Activated T-cell treated with anti-CD3 and anti-CD28 coated beads, Interleukin-2, amount 50 U/mL, for 24 hours (primary cell): ENCODE measurements around the gene AGAP3.

Experiments
- DNase-seq: peaks from one replicate; pipeline ENCODE4 v3.0.0-alpha.2; 2020
- H3K27ac Mint-ChIP-seq: 2 replicates; pipeline ENCODE4 v1.8.0; 2020; ENCODE audit warnings: mild to moderate bottlenecking, mixed read lengths
- H3K27me3 Mint-ChIP-seq: 2 replicates; pipeline ENCODE4 v1.8.0; 2020; ENCODE audit warnings: mixed read lengths
- H3K36me3 Mint-ChIP-seq: 2 replicates; pipeline ENCODE4 v1.8.0; 2020; ENCODE audit warnings: low read depth, mixed read lengths
- H3K4me1 Mint-ChIP-seq: 2 replicates; pipeline ENCODE4 v1.8.0; 2020; ENCODE audit warnings: low read depth, mixed read lengths
- H3K4me3 Mint-ChIP-seq: 2 replicates; pipeline ENCODE4 v1.8.0; 2020; ENCODE audit warnings: mild to moderate bottlenecking, moderate library complexity, mixed read lengths
- H3K9me3 Mint-ChIP-seq: 2 replicates; pipeline ENCODE4 v1.8.0; 2020; ENCODE audit warnings: mixed read lengths

AGAP3 gene

GRCh38 chr7:151099486-151100211, 13.4 kb downstream of the AGAP3 start:
- Mint-ChIP-seq H3K4me3 (no peak overlapping the region), H3K27me3 (no peaks in the 10 kb centered on the region), H3K36me3 (peaks cover 9% of the 10 kb centered on the region), H3K4me1 (peaks cover 5% of the 10 kb centered on the region), H3K27ac (no peak overlapping the region), H3K9me3 (no peaks in the 10 kb centered on the region)
- DNase-seq: no peak

DNA sequence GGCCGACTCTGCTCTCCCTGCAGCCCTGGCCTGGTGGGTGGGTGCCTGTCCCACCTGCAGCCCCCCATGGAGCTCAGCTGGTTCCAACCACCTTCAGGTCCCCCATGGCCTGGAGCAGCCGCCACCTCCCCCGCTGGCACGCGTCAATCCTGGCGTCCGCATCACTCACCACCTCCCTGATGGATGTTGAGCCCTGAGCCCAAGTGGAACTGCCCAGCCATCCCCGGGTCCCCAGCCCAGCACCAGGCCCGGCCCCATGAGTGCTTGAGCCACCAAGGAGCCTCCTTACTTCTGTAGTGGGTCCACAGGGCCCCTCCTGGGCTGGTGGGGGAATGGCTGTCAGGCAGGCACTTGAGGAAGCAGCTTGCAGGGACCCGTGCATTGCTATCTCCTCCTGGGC, 14.6 kb downstream of the AGAP3 start:
- DNase-seq: no peak
- Mint-ChIP-seq H3K4me1 (peaks cover 3% of the 10 kb centered on the region), H3K9me3 (no peaks in the 10 kb centered on the region), H3K27ac (no peak overlapping the region), H3K36me3 (peaks cover 7% of the 10 kb centered on the region), H3K4me3 (no peak overlapping the region), H3K27me3 (no peaks in the 10 kb centered on the region)

DNA sequence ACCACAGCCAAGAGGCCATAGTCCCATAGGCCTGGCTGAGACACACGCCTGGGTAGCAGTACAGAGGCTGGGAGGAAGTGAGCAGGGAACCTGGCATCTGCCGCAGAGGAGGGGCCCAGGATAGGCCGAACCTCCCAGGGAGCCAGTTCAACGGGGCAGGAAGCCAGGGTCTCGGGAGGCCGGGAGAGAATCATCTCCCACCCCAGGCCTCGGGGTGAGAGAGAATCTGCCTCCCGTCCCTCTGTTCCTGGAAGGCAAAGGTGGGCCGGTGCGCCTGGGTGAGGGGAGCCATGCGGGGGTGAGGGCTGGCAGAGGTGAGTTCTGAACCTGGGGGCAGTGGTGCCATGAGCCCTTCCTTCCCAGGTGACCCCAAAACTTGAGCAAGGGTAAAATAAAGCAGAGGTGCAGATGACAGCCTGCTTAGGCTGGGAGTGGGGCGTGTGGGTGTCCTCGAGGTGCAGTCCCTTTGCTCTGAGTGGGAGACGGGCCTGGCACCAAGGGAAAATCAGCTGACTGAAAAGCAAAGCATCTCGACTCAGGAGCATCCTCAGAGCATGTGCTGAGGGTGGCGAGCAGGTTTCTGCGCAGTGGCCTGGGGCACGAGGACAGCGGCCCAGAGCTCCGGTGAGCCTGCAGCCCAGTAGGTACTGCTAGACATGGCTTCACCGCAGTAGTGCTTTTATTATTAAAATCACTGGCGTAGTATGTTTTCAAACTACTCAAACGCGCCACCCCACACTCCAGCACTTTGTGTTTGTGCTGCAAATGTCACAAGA, 15.5 kb downstream of the AGAP3 start:
- Mint-ChIP-seq H3K4me1 (no peaks in the 10 kb centered on the region), H3K27me3 (no peaks in the 10 kb centered on the region), H3K9me3 (no peaks in the 10 kb centered on the region), H3K4me3 (no peak overlapping the region), H3K27ac (no peak overlapping the region), H3K36me3 (peaks cover 4% of the 10 kb centered on the region)
- DNase-seq: no peak

GRCh38 chr7:151102991-151103390, 16.7 kb downstream of the AGAP3 start:
- H3K4me1 Mint-ChIP-seq: no peaks in the 10 kb centered on the region
- H3K27me3 Mint-ChIP-seq: no peaks in the 10 kb centered on the region
- H3K36me3 Mint-ChIP-seq: no peaks in the 10 kb centered on the region
- no peak overlapping the region for H3K27ac Mint-ChIP-seq
- H3K4me3 Mint-ChIP-seq: no peak overlapping the region
- no peaks in the 10 kb centered on the region for H3K9me3 Mint-ChIP-seq
- no peak for DNase-seq

- H3K4me3 Mint-ChIP-seq: no peak overlapping the region
- no peak overlapping the region for H3K27ac Mint-ChIP-seq
- no peaks in the 10 kb centered on the region for H3K27me3 Mint-ChIP-seq
- H3K4me1 Mint-ChIP-seq: no peaks in the 10 kb centered on the region
- no peaks in the 10 kb centered on the region for H3K36me3 Mint-ChIP-seq
- H3K9me3 Mint-ChIP-seq: no peaks in the 10 kb centered on the region
- DNase-seq: no peak
Observed at GRCh38 chr7:151103973-151104372, 17.7 kb downstream of the AGAP3 start.

DNA sequence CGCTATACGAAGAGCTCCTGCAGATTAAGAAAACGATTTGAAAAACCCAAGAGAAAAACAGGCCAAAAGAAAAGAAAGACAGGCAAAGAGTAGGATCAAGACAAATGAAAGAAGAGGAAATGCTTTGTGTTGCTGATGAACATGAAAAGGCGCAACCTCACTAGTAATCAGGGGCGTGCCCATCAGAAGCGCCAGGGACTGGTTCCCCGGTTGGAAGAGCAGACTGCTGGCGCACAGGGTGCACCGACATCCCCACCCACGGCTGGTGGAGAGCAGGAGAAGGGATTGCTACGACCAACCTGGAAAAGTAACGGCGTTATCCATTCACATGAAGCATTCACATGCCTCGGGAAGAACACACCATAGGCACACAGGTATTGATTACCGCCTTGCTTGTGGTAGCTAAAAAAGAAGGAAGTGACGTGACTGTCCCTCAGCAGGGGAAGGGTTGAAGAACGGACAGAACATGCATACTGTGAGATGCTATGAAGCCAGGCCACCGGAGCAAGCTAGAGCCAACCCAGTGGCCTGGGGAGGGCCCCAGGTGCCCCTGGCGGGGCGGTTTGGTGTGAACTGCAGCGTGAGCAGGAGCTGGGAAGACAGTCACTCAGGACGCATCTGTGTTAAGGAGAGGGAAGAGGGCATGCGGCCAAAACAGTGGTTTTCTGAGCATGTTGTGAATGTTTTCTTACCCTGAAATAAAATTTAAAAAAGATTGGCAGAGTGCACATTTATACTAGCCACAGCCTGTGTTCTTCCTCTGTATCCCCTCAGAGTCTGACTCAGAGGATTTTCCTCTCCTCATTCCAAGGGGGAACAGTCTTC, 18.3 kb downstream of the AGAP3 start:
- Mint-ChIP-seq H3K36me3 (no peaks in the 10 kb centered on the region), H3K9me3 (no peaks in the 10 kb centered on the region), H3K27me3 (no peaks in the 10 kb centered on the region), H3K4me1 (no peaks in the 10 kb centered on the region), H3K4me3 (no peak overlapping the region), H3K27ac (no peak overlapping the region)
- DNase-seq: no peak

DNA sequence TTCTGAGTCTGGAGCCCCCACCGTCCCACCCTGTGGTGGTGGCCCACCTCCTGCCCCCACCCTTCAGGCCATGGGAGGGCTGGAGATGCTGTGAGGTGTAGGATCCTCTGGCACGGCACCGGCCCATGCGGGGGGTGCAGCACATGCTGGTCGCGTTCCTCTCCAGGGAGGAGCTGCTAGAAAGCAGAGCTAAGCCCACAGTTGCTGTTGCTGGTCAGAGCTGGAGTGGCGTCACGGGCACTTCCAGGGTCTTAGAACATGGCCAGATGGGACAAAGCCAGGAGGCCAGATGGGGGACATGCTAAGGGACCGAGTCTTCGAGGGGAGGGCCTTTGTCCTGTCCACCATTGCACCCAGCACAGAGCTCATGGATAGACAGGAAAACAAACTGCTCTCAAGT, 21.6 kb downstream of the AGAP3 start:
- Mint-ChIP-seq H3K4me1 (no peaks in the 10 kb centered on the region), H3K27me3 (peaks cover 8% of the 10 kb centered on the region), H3K9me3 (no peaks in the 10 kb centered on the region), H3K36me3 (no peaks in the 10 kb centered on the region), H3K27ac (no peak overlapping the region), H3K4me3 (no peak overlapping the region)
- no peak for DNase-seq

DNA sequence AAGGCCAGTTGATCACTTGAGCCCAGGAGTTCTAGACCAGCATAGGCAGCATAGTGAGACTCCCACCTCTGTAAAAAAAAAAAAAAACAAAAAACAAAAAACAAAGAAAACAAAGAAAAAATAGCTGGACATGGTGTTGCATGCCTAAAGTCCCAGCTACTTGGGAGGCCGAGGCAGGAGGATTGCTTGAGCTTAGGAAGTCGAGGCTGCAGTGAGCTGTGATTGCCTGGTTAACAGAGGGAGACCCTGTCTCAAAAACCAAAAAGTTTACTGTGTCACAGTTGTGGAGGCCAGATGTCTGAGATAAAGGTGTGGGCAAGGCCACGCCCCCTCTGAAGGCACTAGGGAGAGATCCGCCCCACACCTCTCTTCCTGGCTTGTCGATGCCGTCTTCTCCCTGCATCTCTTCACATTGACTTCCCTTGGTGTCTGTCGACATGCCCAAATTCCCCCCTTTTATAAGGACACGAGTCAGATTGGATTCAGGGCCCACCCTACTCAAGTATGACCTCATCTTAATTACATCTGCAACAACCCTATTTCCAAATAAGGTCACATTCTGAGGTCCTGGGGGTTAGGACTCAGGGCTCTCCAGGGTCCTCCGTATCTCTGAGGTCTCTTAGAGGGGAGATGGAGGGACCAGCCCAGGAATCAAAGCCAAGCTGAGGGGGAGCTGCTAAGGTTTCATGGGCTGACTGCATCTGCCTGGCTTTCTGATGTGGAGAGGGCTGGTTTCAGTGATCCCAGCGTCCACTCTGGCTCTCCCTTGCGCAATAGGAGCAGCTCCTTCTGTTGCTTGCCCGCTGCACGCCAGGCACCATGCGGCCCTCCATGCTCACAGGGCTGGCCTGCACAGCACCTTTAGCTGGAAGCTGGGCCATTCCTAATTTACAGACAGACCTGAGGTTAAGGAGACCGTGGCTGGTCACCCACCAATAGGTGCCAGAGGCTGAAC, 23.1 kb downstream of the AGAP3 start:
- H3K4me1 Mint-ChIP-seq: peaks cover 5% of the 10 kb centered on the region
- H3K27me3 Mint-ChIP-seq: peaks cover 21% of the 10 kb centered on the region
- H3K36me3 Mint-ChIP-seq: peaks cover 2% of the 10 kb centered on the region
- H3K27ac Mint-ChIP-seq: no peak overlapping the region
- H3K4me3 Mint-ChIP-seq: no peak overlapping the region
- no peak for DNase-seq
- H3K9me3 Mint-ChIP-seq: no peaks in the 10 kb centered on the region

- DNase-seq: no peak
- Mint-ChIP-seq H3K27ac (no peak overlapping the region), H3K27me3 (peaks cover 21% of the 10 kb centered on the region), H3K4me1 (peaks cover 5% of the 10 kb centered on the region), H3K9me3 (no peaks in the 10 kb centered on the region), H3K4me3 (no peak overlapping the region), H3K36me3 (peaks cover 2% of the 10 kb centered on the region)
Observed at GRCh38 chr7:151110236-151110940, 24.1 kb downstream of the AGAP3 start.

GRCh38 chr7:151110941-151111645, 24.8 kb downstream of the AGAP3 start:
- peaks cover 2% of the 10 kb centered on the region for H3K36me3 Mint-ChIP-seq
- peak; percentile 82 for DNase-seq
- no peaks in the 10 kb centered on the region for H3K9me3 Mint-ChIP-seq
- H3K4me3 Mint-ChIP-seq: no peak overlapping the region
- H3K27me3 Mint-ChIP-seq: peaks cover 25% of the 10 kb centered on the region
- no peak overlapping the region for H3K27ac Mint-ChIP-seq
- peaks cover 9% of the 10 kb centered on the region for H3K4me1 Mint-ChIP-seq

DNA sequence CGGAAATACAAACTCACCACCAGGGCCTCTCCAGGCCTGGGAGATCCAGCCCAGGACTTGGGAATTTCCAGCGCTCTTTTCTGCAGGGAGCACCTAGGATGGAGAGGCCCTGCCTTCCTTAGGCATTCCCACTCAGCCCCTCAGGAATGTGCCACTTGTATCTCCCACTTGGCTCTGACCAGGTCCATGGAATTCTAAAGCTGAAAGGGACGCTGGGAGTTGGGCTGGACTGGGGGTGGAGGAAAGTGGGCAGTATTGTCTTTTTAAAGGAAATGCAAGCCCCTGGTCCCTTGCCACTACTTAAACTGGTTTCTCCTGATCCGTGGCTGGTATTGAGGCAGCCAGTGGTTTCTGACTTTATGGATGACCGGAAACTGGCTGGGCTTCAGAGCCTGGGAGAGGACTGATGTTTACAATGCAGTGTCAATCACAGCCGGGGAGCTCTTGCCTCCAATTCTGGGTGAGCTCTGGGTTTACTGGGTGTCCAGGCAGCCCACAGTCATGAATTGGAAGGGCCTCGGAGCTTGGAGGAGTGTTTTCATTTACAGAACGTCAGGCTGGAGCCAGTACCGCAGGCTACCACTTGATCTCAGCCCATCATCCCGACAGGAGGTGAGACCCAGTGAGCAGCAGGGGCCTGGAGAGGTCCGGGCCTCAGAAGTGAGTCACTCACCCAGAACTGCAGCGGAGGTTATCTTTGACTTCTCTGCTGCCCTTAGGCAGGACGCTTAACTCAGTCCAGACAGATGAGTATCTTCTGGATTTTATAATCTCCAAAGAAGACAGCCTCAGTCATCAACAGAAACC, 27.3 kb downstream of the AGAP3 start:
- no peak for DNase-seq
- Mint-ChIP-seq H3K4me1 (peaks cover 16% of the 10 kb centered on the region), H3K36me3 (peaks cover 10% of the 10 kb centered on the region), H3K27me3 (peaks cover 25% of the 10 kb centered on the region), H3K27ac (no peak overlapping the region), H3K9me3 (no peaks in the 10 kb centered on the region), H3K4me3 (peak overlapping the region; percentile 55)
